Testis (tissue), 3 donors: ENCODE measurements around the gene DCDC1. TPM values are rescaled to one million over a fixed set of nuclear protein-coding genes. Genes with fewer than 3 reads are reported as not detected.

Experiments used
- DNase-seq: peaks from one replicate; pipeline ENCODE4 v3.0.0-alpha.2; 2019
- H3K27ac ChIP-seq, 2 donors: fragments of 200-600 bp; sonication (generic); one replicate each; pipeline ENCODE4 v1.5.1; 2019
- H3K27me3 ChIP-seq: fragments of 200-600 bp; sonication (generic); one replicate; pipeline ENCODE4 v1.5.1; 2019
- H3K36me3 ChIP-seq: fragments of 200-600 bp; sonication (generic); one replicate; pipeline ENCODE4 v1.5.1; 2017; ENCODE audit warnings: low read depth; ENCODE audit errors: missing control alignments
- H3K4me1 ChIP-seq: fragments of 200-600 bp; sonication (generic); one replicate; pipeline ENCODE4 v1.5.1; 2019
- H3K4me3 ChIP-seq, 2 donors: fragments of 200-600 bp; sonication (generic); one replicate each; pipeline ENCODE4 v1.5.1; 2017 to 2019
- H3K9me3 ChIP-seq: fragments of 200-600 bp; sonication (generic); one replicate; pipeline ENCODE4 v1.5.1; 2017
- POLR2A ChIP-seq: fragments of 450-650 bp; IDR thresholded peaks from one replicate; pipeline ENCODE4 v1.6.1; 2017; ENCODE audit warnings: antibody characterized with exemption, mild to moderate bottlenecking, moderate library complexity
- WGBS, 2 donors: methylation state at CpG; one replicate each; pipeline ENCODE4 v1.1.5; 2018; 5-methylcytosine and 5-hydroxymethylcytosine counted together
- intact Hi-C: fragments of 100-400 bp; cut with DNase I; formaldehyde crosslinking; loops from one replicate; pipeline ENCODE4 v1.15.1; 2023; ENCODE audit warnings: low total_unique reads
- polyA plus RNA-seq: library from polyadenylated mRNA; stranded (reverse); fragments of 350-450 nt; fragmentation: Illumina TruSeq; extraction: RNeasy Lipid Tissue Mini Kit (QIAGEN cat#74804); gene quantifications from one replicate; pipeline ENCODE4 v1.2.3, GENCODE V29; 2014; ENCODE audit warnings: low read depth, low replicate concordance; ENCODE audit not compliant: insufficient read depth
- total RNA-seq, 2 donors: library from RNA; depleted of rRNA; stranded (reverse); fragments of >200 nt; gene quantifications; one replicate each; pipeline ENCODE4 v1.2.3, GENCODE V29; 2016
- TF ChIP-seq, protein P1 (sequence below), 3 experiments: fragments of 450-650 bp in 2 of 3; fragments of 200-600 bp in 1 of 3; sonication (generic) in 1 of 3; IDR thresholded peaks; one replicate each; pipeline ENCODE4 v1.5.1; 2016 to 2019; ENCODE audit warnings: antibody characterized with exemption in 3 of 3, mild to moderate bottlenecking in 2 of 3, moderate library complexity in 1 of 3

The DCDC1 gene
- total and polyA plus RNA-seq, 3 donors from 2014 or later, result 10.4 to 23.7 (median 12.3) TPM

DNA sequence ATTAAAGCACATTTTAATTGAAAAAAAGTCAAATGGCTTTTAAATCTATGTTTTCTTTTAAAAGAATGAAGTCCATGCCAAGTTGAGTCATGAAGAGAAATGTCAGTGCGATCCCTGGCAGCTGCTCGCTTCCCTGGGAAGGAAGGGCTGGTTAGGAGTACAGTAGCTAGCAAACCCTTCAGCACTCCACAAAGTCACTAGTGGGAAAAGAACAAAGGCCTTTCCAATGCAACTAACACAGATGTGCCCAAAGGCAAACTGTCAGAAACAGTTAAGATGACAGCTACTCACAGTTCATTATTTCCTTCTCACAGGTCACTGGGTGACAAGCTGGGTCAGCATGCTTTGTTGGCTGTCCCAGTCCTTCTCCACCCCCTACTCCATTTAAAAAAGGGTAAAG is 308.7 kb downstream of the DCDC1 start:
- H3K27me3 ChIP-seq, result no peaks in the 10 kb centered on the region
- intact Hi-C loops, result no loop called here
- no peaks in the 10 kb centered on the region for H3K9me3 ChIP-seq
- no peaks in the 10 kb centered on the region for H3K36me3 ChIP-seq
- H3K4me1 ChIP-seq, result no peaks in the 10 kb centered on the region
- WGBS, 2 donors, result 73 to 81% methylated on average over 2 of the region's 2 CpGs
- no peak for TF ChIP-seq POLR2A
- TF ChIP-seq, protein P1, sequence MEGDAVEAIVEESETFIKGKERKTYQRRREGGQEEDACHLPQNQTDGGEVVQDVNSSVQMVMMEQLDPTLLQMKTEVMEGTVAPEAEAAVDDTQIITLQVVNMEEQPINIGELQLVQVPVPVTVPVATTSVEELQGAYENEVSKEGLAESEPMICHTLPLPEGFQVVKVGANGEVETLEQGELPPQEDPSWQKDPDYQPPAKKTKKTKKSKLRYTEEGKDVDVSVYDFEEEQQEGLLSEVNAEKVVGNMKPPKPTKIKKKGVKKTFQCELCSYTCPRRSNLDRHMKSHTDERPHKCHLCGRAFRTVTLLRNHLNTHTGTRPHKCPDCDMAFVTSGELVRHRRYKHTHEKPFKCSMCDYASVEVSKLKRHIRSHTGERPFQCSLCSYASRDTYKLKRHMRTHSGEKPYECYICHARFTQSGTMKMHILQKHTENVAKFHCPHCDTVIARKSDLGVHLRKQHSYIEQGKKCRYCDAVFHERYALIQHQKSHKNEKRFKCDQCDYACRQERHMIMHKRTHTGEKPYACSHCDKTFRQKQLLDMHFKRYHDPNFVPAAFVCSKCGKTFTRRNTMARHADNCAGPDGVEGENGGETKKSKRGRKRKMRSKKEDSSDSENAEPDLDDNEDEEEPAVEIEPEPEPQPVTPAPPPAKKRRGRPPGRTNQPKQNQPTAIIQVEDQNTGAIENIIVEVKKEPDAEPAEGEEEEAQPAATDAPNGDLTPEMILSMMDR (IDR thresholded peaks at IDR 0.05), result no peak
- DNase-seq, result no peak
- H3K4me3 ChIP-seq, result no peak overlapping the region
- no peak overlapping the region for H3K27ac ChIP-seq

DNA sequence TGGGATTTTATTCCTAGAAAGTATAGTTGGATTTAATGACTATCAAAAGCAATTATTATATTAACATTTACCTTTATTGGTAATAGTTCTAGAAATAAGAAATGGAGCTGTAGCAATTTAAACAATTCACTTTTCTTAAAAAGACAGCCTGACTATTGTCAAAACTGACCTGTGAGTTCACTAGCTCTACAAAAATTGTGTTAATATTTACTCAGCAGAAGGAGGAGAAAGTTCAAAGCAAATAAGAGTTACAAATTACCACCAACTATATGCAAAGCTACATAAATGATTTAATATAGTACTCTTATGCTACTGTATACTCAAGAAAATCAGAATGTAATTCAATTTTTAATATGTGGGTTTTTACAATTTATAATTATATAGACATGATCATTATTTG is 310.0 kb downstream of the DCDC1 start:
- intact Hi-C loops, result no loop called here
- TF ChIP-seq POLR2A, result no peak
- Histone ChIP-seq H3K36me3 (no peaks in the 10 kb centered on the region), H3K4me3 (no peak overlapping the region), H3K4me1 (no peaks in the 10 kb centered on the region), H3K9me3 (no peaks in the 10 kb centered on the region), H3K27me3 (no peaks in the 10 kb centered on the region), H3K27ac (no peak overlapping the region)
- no peak for DNase-seq

DNA sequence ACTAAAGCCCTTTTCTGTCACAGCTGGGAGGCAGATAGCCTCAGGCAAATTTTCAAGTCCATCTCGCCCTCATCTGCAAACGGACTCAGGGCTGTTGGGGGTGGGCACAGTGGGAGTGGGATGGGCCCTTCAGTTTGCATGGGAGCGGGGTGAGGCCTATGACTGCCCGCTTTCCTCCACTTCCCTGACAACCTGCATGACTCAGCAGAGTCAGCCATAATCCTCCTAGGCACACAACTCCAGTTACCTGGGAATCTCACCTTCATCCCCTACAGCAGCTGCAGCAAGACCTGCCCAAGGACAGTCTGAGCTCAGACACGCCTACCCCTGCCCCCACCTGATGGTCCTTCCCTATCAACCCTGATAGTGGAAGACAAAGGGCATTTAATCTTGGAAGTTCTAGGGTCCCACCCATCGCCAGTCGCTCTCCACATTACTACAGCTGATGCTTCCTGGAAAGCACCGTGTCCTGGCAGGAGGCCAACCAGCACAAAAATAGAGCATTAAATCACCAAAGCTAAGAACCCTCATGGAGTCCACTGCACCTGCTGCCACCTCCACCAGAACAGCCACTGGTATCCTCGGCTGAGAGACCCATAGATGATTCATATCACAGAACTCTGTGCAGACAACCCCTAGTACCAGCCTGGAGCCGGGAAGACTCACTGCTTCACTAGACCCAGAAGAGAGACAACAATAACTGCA is 319.3 kb downstream of the DCDC1 start:
- 74 to 85% methylated on average over 7 to 10 of the region's 10 CpGs for WGBS, 2 donors

DNA sequence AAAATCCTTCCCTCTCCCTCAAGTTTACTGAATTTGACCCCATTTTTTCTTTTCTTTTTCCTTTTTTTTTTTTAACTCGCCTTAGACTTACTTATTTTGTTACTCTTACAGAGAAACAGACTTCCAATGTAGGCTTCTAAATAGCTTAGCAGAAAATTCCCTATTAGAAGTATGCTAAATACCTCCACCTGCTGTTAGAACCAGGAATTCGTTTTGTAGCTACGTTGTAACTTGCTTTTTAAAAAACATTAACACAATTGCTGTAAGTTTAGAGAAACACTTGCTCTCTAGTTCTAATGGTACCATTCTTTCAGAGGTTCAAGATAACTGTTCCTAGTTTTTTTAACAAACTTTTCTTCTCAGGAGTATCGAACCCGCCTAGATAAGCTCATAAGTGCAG is 324.2 kb downstream of the DCDC1 start:
- no peak for DNase-seq
- no peak overlapping the region for H3K4me3 ChIP-seq
- TF ChIP-seq, protein P1 (IDR thresholded peaks at IDR 0.05), result peak in 1 of 3 experiments; percentile 14
- no peak for TF ChIP-seq POLR2A
- WGBS, 2 donors, result 49 to 50% methylated on average over 5 of the region's 5 CpGs
- H3K36me3 ChIP-seq, result no peaks in the 10 kb centered on the region
- no peaks in the 10 kb centered on the region for H3K4me1 ChIP-seq
- H3K27me3 ChIP-seq, result no peaks in the 10 kb centered on the region
- no peak overlapping the region for H3K27ac ChIP-seq
- intact Hi-C loops, result no loop called here
- H3K9me3 ChIP-seq, result no peaks in the 10 kb centered on the region

More for the DNA sequence above, 319.3 kb downstream of the DCDC1 start:
- Histone ChIP-seq H3K9me3 (no peaks in the 10 kb centered on the region), H3K4me3 (no peak overlapping the region), H3K36me3 (no peaks in the 10 kb centered on the region), H3K4me1 (no peaks in the 10 kb centered on the region), H3K27me3 (no peaks in the 10 kb centered on the region), H3K27ac (no peak overlapping the region)
- TF ChIP-seq POLR2A, result no peak
- TF ChIP-seq, protein P1 (IDR thresholded peaks at IDR 0.05), result no peak
- intact Hi-C loops, result no loop called here
- no peak for DNase-seq

DNA sequence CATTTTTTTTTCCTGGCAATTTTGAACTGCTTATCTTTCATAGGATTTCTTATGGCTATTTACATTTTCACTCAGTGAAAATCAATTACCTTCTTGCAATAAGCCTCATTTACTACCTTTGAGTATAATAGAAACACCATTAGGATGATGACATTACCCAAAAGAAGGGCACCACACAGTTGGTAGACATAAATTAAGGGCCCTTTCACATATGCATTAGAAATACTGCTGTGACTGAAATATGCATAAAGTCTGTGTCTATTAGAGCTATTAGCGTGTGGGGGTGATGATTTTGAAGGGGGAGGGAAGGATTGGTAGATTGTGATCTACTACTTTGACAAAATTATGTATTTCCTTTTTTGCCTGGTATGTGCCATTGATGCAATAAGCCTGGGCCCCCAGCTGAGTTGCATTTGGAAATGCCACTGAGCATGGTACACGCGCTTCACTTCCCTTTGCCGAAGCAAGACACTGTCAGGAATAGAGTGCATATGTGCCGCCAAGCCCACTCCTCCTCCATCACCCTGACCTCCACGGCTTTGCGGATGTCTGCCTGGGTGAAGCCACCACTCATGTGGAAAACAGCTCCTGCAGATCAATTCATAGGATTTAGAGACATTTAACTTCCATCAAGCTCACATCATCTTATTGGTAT is 339.3 kb downstream of the DCDC1 start:
- Histone ChIP-seq H3K4me1 (no peaks in the 10 kb centered on the region), H3K9me3 (no peaks in the 10 kb centered on the region), H3K4me3 (no peak overlapping the region), H3K27me3 (no peaks in the 10 kb centered on the region), H3K36me3 (no peaks in the 10 kb centered on the region), H3K27ac (no peak overlapping the region)
- intact Hi-C loops, result no loop called here
- WGBS, 2 donors, result 83 to 87% methylated on average over 7 of the region's 7 CpGs
- DNase-seq, result no peak
- TF ChIP-seq, protein P1 (IDR thresholded peaks at IDR 0.05), result no peak
- no peak for TF ChIP-seq POLR2A
